MM.1S (cell line): Measurements from ENCODE around the gene IL1A.

ENCODE experiments used
- DNase-seq: peaks from one replicate; pipeline ENCODE4 v3.0.0-alpha.2; 2015
- H2AFZ ChIP-seq: fragments of 300-600 bp; sonication (generic); 2 replicates; pipeline ENCODE4 v1.6.0; 2016; ENCODE audit warnings: antibody characterized with exemption, low read length
- H3F3A ChIP-seq: fragments of 300-600 bp; sonication (generic); 2 replicates; pipeline ENCODE4 v1.6.1; 2016; ENCODE audit warnings: mild to moderate bottlenecking, antibody characterized with exemption, low read length, moderate library complexity, mixed read lengths; ENCODE audit not compliant: insufficient read depth
- H3K27ac ChIP-seq: fragments of 300-600 bp; sonication (generic); 2 replicates; pipeline ENCODE4 v1.5.1; 2016; ENCODE audit warnings: mild to moderate bottlenecking, low read length
- H3K27me3 ChIP-seq: fragments of 300-600 bp; sonication (generic); replicated peaks from 2 replicates; pipeline ENCODE4 v1.6.0; 2016; ENCODE audit warnings: low read length; ENCODE audit not compliant: insufficient read depth
- H3K36me3 ChIP-seq: fragments of 300-600 bp; sonication (generic); replicated peaks from 2 replicates; pipeline ENCODE4 v1.6.1; 2016; ENCODE audit warnings: mild to moderate bottlenecking, low read length, mixed read lengths; ENCODE audit not compliant: insufficient read depth
- H3K4me1 ChIP-seq: fragments of 300-600 bp; sonication (generic); 2 replicates; pipeline ENCODE4 v1.6.1; 2016; ENCODE audit warnings: low read length, mixed read lengths
- H3K4me2 ChIP-seq: fragments of 300-600 bp; sonication (generic); 2 replicates; pipeline ENCODE4 v1.6.0; 2016; ENCODE audit warnings: low read depth, low read length
- H3K4me3 ChIP-seq: fragments of 300-600 bp; sonication (generic); 2 replicates; pipeline ENCODE4 v1.5.1; 2016; ENCODE audit warnings: low read length, mixed read lengths
- H3K79me2 ChIP-seq: fragments of 300-600 bp; sonication (generic); 2 replicates; pipeline ENCODE4 v1.6.1; 2016; ENCODE audit warnings: mixed run types, low read length, mixed read lengths
- H3K9ac ChIP-seq: fragments of 300-600 bp; sonication (generic); 2 replicates; pipeline ENCODE4 v1.6.1; 2016; ENCODE audit warnings: low read length, mixed read lengths
- H3K9me2 ChIP-seq: fragments of 300-600 bp; sonication (generic); replicated peaks from 2 replicates; pipeline ENCODE4 v1.6.1; 2016; ENCODE audit warnings: mild to moderate bottlenecking, low read length, mixed read lengths; ENCODE audit not compliant: insufficient read depth
- H3K9me3 ChIP-seq: fragments of 300-600 bp; sonication (generic); replicated peaks from 2 replicates; pipeline ENCODE4 v1.6.1; 2016; ENCODE audit warnings: mild to moderate bottlenecking, low read length, mixed read lengths; ENCODE audit not compliant: insufficient read depth
- H4K20me1 ChIP-seq: fragments of 300-600 bp; sonication (generic); 2 replicates; pipeline ENCODE4 v1.6.1; 2016; ENCODE audit warnings: mild to moderate bottlenecking, low read length, moderate library complexity, mixed read lengths; ENCODE audit not compliant: insufficient read depth
- EZH2 ChIP-seq: fragments of 300-600 bp; sonication (generic); optimal IDR thresholded peaks from 2 replicates; pipeline ENCODE3; 2017; ENCODE audit warnings: low read depth, mild to moderate bottlenecking, antibody characterized with exemption, low read length, mixed read lengths
- EZH2phosphoT487 ChIP-seq: fragments of 300-600 bp; sonication (generic); IDR thresholded peaks from 2 replicates; pipeline ENCODE4 v1.6.1; 2018; ENCODE audit warnings: antibody characterized with exemption, low read length
- TF ChIP-seq, protein P1 (sequence below): fragments of 300-600 bp; sonication (generic); IDR thresholded peaks from 2 replicates; pipeline ENCODE4 v1.5.1; 2016; ENCODE audit warnings: antibody characterized with exemption, low read length, mixed read lengths

IL1A gene

GRCh38 chr2:112754564-112754963 is 29.7 kb downstream of the IL1A start:
- H3K4me2 ChIP-seq: no peak overlapping the region
- H3F3A ChIP-seq: peaks cover 3% of the 10 kb centered on the region; the same call in 1 of the 2 replicates
- H3K36me3 ChIP-seq: peaks cover 34% of the 10 kb centered on the region
- no peaks in the 10 kb centered on the region for H4K20me1 ChIP-seq
- H3K4me3 ChIP-seq: no peak overlapping the region
- H2AFZ ChIP-seq: no peak overlapping the region
- no peaks in the 10 kb centered on the region for H3K9me2 ChIP-seq
- no peak overlapping the region for H3K9ac ChIP-seq
- no peaks in the 10 kb centered on the region for H3K9me3 ChIP-seq
- no peak for DNase-seq
- H3K27ac ChIP-seq: no peak overlapping the region
- no peaks in the 10 kb centered on the region for H3K27me3 ChIP-seq
- H3K79me2 ChIP-seq: peaks cover 58% of the 10 kb centered on the region
- no peaks in the 10 kb centered on the region for H3K4me1 ChIP-seq
- TF ChIP-seq EZH2: no peak
- no peak for TF ChIP-seq EZH2phosphoT487
- TF ChIP-seq, protein P1, sequence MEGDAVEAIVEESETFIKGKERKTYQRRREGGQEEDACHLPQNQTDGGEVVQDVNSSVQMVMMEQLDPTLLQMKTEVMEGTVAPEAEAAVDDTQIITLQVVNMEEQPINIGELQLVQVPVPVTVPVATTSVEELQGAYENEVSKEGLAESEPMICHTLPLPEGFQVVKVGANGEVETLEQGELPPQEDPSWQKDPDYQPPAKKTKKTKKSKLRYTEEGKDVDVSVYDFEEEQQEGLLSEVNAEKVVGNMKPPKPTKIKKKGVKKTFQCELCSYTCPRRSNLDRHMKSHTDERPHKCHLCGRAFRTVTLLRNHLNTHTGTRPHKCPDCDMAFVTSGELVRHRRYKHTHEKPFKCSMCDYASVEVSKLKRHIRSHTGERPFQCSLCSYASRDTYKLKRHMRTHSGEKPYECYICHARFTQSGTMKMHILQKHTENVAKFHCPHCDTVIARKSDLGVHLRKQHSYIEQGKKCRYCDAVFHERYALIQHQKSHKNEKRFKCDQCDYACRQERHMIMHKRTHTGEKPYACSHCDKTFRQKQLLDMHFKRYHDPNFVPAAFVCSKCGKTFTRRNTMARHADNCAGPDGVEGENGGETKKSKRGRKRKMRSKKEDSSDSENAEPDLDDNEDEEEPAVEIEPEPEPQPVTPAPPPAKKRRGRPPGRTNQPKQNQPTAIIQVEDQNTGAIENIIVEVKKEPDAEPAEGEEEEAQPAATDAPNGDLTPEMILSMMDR: no peak

DNA sequence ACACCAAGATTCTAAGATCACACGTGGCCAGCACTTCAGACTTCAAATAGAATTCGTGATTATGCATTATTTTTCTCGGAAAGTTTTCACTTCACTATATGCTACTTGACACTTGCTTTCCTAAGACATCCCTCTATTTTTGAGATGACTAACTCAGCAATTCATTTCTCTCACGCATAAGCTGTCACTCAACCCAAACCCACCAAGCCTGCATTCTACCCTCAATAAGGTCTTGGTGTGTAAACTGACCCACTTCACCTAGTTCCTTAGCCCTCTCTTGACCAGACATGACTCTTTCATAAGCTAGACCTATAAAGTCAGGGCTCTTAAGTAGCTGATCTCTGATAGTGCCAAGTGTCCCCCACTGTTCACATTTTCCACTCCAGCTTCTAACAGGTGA is 31.6 kb downstream of the IL1A start:
- Histone ChIP-seq H2AFZ (no peak overlapping the region), H3K9me3 (no peaks in the 10 kb centered on the region), H3K4me1 (no peaks in the 10 kb centered on the region), H3F3A (peaks cover 3% of the 10 kb centered on the region; the same call in 1 of the 2 replicates), H3K9me2 (no peaks in the 10 kb centered on the region), H3K79me2 (peaks cover 63% of the 10 kb centered on the region), H3K9ac (no peak overlapping the region), H3K27me3 (no peaks in the 10 kb centered on the region), H3K36me3 (peaks cover 24% of the 10 kb centered on the region), H4K20me1 (no peaks in the 10 kb centered on the region), H3K4me2 (no peak overlapping the region), H3K4me3 (no peak overlapping the region), H3K27ac (no peak overlapping the region)
- TF ChIP-seq, protein P1: no peak
- no peak for TF ChIP-seq EZH2
- no peak for TF ChIP-seq EZH2phosphoT487
- DNase-seq: no peak

GRCh38 chr2:112751451-112752197 is 32.7 kb downstream of the IL1A start:
- Histone ChIP-seq H3K9ac (no peak overlapping the region), H4K20me1 (no peaks in the 10 kb centered on the region), H3K36me3 (peaks cover 22% of the 10 kb centered on the region), H3K27ac (no peak overlapping the region), H3K9me3 (no peaks in the 10 kb centered on the region), H3F3A (peaks cover 3% of the 10 kb centered on the region; the same call in 1 of the 2 replicates), H3K4me1 (no peaks in the 10 kb centered on the region), H3K4me3 (no peak overlapping the region), H3K79me2 (peaks cover 70% of the 10 kb centered on the region), H3K27me3 (no peaks in the 10 kb centered on the region), H3K4me2 (no peak overlapping the region), H3K9me2 (no peaks in the 10 kb centered on the region), H2AFZ (no peak overlapping the region)
- no peak for TF ChIP-seq EZH2phosphoT487
- TF ChIP-seq, protein P1: no peak
- TF ChIP-seq EZH2: no peak
- DNase-seq: no peak
